Measurements from ENCODE around the gene NAA20.

Gene NAA20

GRCh38 chr20:20020908-20021307, 3.7 kb downstream of the NAA20 start:
- no peak for DNase-seq

DNA sequence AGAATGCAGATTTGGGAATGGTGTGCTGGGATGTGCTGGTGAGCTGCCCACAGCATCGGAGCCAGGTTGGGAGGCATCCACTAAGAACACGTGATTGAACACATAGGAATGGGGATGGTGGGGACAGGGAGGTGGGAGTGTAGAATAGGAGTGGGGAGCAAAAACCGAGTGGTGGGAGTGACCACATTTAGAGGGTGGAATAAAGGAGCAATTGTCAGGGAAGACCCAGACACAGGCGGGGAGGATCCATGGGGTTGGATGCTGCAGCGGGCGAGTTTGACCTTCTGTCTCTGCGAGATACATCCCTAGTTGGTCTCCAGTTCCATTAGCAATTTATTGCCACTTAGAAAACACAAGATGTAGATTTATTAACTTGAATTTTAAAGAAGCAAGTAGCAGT, 4.7 kb downstream of the NAA20 start:
- no peak for DNase-seq

- DNase-seq = no peak
These were observed 5.3 kb downstream of the NAA20 start for GRCh38 chr20:20022498-20022897.

DNA sequence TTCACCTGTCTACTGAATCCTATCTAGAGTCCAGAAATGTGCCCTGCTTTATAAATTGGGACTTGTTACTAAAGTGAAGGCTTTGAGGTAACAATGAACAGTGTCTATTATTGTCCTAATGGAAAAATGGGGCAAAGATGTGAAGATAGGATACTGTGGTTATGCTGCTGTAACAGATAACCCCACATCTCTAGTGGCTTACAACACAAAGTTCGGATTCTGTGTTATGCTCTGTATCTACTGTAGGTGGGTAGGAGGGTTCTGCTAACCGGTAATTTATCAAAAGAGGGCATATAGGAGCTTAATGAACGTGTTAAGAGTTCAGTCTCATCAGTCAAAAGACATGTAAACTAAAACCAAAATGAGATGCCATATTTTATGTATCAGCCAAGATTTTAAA, 6.2 kb downstream of the NAA20 start:
- no peak for DNase-seq

GRCh38 chr20:20024942-20025341, 7.8 kb downstream of the NAA20 start:
- no peak for DNase-seq

DNA sequence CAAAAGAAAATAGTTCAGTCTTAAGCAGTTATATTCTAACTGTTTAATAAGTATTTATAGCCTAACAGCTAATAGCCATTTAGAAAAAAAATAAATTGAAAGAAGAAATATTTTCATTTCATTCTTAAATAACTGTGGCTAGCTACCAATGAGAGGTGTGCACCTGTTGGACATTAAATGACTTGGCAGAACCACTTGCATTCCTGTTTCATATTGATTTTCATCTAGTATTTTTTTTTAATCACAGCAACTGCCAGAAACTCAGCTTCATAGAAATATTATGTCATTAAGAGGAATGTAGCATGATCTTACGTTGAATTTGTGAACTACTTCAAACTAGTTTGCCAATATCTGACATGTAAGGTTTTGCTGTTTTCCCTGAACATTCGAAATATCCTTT, 10.1 kb downstream of the NAA20 start:
- no peak for DNase-seq

GRCh38 chr20:20031790-20032189, 14.6 kb downstream of the NAA20 start:
- no peak for DNase-seq

- DNase-seq = no peak
These were observed 17.3 kb downstream of the NAA20 start for GRCh38 chr20:20034486-20034885.

DNA sequence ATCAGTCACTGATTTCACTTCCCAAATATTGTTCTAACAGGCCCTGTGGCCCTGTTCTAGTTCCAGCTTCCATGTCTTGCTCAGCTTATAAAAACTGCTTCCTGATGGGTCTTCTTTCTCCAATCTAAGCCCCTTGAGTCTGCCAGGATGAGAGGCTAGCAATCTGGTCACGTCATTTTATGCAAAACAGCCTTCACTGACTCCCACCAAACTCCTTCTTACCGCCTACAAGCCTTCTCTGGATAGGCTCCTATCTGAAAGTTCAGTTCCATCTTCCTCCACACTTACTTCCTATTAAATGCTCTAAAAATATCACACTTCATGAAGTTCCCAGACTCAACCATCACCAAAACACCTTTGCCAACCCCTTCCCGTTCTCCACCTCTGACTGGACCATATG, 19.6 kb downstream of the NAA20 start:
- no peak for DNase-seq

DNA sequence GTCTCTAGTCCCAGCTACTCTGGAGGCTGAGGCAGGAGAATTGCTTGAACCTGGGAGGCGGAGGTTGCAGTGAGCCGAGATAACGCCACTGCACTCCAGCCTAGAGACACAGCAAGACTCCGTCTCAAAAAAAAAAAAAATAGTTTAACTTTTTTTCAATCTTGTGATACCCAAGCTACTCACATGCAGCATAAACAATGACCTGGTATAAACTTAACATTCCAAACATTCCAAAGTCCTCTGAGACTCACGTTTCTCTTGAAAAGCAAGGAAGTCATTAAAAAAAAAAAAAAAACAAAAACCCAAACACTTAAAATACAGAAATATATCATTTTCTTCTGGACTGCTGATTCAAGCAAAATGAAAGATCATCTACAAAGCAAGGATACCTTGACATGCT, 20.8 kb downstream of the NAA20 start:
- no peak for DNase-seq

- DNase-seq = no peak
These were observed 21.4 kb downstream of the NAA20 start for GRCh38 chr20:20038586-20038985.

DNA sequence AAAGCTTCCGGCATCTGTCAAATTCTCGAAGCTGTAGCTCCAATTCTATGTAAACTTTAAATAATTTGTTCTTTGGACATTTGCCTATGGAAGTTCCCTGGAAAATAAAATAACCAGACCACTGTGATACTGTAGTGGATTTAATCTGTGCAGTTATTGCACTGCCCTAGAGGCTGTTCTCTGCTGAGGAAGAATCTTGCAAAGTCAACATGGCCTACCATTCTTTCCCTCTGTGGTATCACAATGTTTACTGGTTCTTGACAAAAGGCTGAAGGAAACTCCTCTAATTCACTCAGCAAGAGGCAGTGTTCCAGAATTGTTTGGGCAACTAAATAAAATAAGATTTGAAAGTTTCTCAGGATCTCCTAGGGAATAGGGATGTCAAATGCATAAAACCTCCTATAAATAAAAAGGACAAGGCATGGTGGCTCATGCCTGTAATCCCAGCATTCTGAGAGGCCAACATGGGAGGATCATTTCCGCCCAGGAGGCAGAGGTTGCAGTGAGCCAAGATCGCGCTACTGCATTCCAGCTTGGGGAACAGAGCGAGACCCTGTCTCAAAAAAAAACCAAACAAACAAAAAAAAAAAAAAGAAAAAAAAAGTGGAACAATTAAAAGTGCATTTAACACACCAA, 22.7 kb downstream of the NAA20 start:
- no peak for DNase-seq

DNA sequence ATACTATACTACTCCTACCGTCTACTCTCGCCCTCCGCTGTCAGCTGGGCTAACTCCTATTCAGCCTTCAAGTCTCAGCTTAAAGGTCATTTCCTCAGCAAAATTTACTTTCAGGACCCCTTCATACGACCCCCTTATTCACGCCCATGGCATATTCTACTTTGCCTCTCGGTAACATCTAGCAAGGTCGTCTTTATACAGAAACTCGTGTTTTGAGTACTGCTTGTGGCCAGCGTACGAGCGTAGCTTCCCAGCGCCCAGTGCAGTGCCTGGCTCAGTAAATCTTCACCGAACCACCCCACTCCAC, 34.6 kb downstream of the NAA20 start:
- no peak for DNase-seq

GRCh38 chr20:20052074-20052970, 35.2 kb downstream of the NAA20 start, which contains the start of the genes CFAP61 and CRNKL1:
Gene CFAP61, plus strand, starts transcription at chr20:20052532. Its CDS starts 4,122 bp downstream, at chr20:20056654.
Gene CRNKL1, minus strand, starts transcription at chr20:20052466. Its CDS starts 124 bp downstream, at chr20:20052342.
- DNase-seq = peak; percentile 97

- DNase-seq = no peak
These were observed 43.3 kb downstream of the NAA20 start for GRCh38 chr20:20060234-20060998.

GRCh38 chr20:20063941-20064702, 47.0 kb downstream of the NAA20 start:
- no peak for DNase-seq

DNA sequence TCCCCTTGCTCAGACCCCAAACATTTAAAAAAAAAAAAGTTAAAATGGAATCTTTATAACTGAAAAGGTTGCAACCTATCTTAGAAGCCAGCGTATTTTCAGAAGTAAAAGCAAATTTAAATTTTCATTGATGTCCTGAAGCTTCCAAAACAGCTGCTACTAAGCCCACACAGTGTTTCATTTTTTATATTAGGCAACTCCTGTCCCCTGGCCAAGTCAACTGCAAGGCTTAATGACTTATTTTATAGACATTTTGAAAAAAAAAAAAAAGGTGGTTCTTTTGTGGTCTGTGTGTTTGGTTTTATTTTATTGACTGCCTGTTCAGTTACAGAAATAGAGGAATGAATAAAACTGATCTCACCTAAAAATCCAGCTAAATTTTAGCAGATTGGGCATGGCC, 48.2 kb downstream of the NAA20 start:
- DNase-seq = no peak

GRCh38 chr20:20070871-20071726, 53.9 kb downstream of the NAA20 start:
- DNase-seq = no peak

DNA sequence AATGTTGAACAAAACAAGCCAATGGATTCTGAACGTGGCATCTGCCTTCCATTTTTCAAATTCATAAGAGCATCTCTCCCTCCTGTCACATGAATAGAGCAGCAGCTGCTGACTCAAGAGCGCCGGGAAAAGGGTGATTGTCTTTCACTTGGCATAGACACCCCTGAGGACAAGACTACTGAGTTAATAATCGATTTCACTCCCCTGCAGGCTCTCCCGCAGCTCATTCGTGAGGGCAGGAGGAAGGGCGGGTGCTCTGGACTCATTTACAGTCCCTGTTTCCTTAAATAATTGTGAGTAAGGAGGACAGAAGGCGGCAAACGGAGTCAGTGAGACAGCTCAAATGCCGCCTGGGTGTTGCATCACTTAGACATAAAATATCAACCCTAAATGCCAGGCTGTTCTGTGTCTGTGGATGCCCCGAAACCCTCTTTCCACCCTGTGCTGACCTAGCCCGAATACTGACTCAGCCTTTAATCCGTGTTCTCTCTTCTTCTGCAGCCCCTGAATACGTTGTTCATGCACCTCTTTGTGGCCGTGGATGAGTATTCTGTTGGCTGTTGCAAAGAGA, 56.7 kb downstream of the NAA20 start:
- no peak for DNase-seq

DNA sequence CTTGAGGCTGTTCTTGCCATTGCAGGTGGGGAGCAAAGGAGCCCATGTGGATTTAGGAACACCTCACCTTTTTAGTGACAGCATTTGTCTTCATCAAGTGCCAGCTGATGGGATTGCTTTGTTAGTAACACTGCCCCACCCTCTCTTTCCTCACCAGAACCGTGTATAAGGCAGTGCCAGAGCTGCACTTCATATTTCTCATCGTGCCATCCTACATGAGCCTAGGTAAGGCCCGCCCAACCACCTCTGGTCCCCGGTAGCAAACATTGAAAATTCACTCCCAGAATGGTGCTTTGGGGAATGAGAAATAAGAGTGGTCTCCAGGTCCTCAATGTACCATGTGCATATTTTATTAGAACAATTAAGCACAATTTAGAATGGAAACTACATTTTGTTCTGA, 57.9 kb downstream of the NAA20 start:
- DNase-seq = no peak

- DNase-seq = no peak
These were observed 59.3 kb downstream of the NAA20 start for GRCh38 chr20:20076297-20077065.

Data from stimulated activated CD4-positive, alpha-beta T cell treated with anti-CD3 and anti-CD28 coated beads, Interleukin-1b, Interleukin-23, amount 100 ng/mL, for 48 hours (primary cell).